Adipose tissue (tissue), 3 donors: ENCODE results near the gene NUP98. TPM values are rescaled to one million over a fixed set of nuclear protein-coding genes. Genes with fewer than 3 reads are reported as not detected.
"Not testable (repeated sequence)": the region's sequence is repeated elsewhere in the genome, so short reads cannot be mapped to it uniquely, and the experiment has no call there.

Source experiments
- H3K27ac ChIP-seq: one replicate; pipeline ENCODE4 v1.5.1; 2013; ENCODE audit warnings: low read depth, low read length
- WGBS, 3 donors: extraction: QIAGEN DNeasy Blood & Tissue Kit; methylation state at CpG; one replicate each; pipeline ENCODE4 v1.1.7; 2013; 5-methylcytosine and 5-hydroxymethylcytosine counted together
- polyA plus RNA-seq, 3 donors: library from polyadenylated mRNA; stranded (reverse); fragments of 200-250 nt; gene quantifications; one replicate each; pipeline ENCODE4 v1.2.3, GENCODE V29; 2013
- donor health status: healthy with polysubstance abuse.
- donor health status: Bipolar disorder and iron deficiency.
- donor health status: healthy.

The NUP98 gene
- polyA plus RNA-seq, 3 donors = 17.9 to 52.7 (median 19.6) TPM

DNA sequence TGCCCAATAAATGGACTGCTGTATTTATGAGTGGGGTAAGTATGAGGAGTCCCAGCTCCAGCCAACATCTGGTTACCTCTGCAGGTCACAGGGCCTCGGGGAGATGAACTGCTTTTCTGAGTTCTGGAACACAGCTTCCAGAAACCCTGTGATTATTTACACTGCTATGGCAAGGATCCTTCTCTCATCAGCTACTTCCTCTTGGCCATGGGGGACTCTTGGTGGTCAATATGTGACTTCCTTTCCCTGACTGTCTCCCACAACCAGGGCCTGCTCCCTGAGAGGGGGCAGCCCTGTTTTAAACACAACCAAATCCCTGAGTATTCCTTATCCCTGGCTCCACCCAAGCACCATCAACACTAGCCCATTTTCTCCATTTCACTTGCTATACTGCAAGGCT is 33.4 kb upstream of the NUP98 start:
- no peak overlapping the region for H3K27ac ChIP-seq
- WGBS, 3 donors = 52 to 85% (median 68%) methylated on average over 1 of the region's 1 CpG

DNA sequence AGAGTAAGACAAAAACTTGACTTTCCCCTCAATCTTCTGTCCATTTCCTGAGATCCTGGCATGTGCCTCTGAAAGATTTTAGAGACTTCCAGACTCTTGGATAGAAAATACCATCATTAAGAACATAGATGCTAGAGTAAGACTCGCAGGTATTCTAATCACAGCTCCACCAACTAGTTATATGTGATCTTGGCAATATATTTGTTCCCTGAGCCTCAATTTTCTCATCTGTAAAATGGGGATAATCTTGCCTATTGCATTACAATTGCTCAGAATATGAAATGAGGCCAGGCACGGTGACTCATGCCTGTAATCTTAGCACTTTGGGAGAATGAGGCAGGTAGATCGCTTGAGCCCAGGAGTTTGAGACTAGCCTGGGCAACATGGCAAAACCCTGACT is 32.7 kb upstream of the NUP98 start:
- H3K27ac ChIP-seq = no peak overlapping the region
- 95 to 100% (median 97%) methylated on average over 3 of the region's 3 CpGs for WGBS, 3 donors

DNA sequence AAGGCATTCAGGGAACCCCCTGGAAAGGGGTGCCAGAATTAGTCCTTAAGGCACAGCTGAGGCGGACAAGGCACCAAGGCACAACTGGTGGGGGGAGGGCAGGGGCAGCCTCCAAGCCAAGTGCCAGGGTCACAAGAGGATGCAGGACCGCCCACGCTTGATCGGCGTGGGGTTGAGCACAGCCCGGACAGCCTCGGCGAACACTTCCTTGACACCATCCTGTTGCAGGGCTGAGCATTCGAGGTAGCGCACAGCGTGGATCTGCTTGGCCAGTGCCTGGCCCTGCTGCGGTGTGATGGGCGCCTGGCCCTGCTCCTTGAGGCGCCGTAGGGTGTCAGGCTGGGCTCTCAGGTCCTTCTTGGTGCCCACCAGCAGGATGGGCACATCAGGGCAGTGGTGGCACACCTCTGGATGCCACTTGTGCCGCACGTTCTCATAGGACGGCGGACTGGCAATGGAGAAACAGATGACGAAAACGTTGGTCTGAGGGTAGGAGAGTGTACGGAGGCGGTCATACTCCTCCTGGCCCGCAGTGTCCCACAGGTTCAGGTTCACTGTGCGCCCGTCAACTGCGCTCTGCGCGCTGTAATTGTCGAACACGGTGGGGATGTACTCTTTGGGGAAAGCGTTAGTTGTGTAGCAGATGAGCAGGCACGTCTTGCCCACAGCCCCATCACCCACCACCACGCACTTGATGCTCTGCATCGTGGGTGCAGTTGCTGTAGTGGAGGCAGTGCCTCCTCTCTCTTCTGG is 30.3 kb upstream of the NUP98 start:
- no peak overlapping the region for H3K27ac ChIP-seq
- 88 to 91% (median 89%) methylated on average over 35 of the region's 35 CpGs for WGBS, 3 donors

DNA sequence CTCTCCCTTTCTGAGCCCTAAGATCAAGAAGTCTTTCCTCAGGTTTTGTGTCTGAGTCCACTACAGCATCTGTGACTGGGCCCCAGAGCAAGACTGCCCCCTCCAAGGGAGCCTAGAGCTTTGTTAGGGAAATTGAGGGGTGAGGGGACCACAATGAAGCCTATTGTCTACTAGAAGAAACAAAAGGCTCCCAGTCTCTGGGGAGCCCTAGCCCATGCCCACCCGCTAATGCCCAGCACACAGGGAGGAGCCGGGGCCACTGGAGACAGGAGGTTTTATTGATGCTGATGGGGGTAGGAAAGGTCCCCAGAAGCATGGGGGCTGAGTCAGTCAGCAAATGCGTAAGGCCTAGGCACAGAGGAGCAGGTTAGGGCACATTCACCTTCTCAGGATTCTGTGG is 29.4 kb upstream of the NUP98 start:
- H3K27ac ChIP-seq = no peak overlapping the region
- 88 to 97% (median 94%) methylated on average over 3 of the region's 3 CpGs for WGBS, 3 donors

DNA sequence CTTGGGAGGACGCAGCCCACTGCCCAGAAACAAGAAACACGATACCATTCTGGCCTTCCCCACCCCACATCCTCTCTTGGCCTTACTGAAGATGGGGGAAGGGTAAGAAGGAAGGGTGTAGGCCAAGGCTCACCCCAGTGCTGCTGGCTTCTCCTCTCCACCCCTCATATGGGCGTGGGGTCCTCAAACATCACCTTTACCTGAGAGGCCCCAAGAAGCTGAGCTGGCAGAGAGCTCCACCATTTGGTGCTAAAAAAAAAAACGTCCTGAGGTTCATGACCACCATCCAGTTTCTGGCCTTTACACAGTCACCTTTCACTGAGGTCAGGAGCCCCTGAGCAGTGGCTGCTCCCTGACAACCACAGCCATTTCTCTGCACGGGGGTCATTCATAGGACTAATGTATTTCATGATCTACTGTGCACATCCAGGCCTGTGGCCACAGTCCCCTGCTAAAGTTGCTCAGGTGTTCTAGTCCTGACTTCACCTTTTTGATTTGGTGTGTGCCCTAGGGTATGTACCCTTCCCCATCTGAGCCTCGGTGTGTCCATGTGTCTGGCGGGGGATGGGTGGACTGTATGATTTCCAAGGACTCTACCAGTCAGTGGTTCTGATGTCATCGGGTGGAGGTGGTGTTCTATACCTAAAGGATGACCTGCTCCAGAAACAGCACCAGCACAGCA is 28.3 kb upstream of the NUP98 start:
- WGBS, 3 donors = 84 to 88% (median 84%) methylated on average over 8 of the region's 8 CpGs
- H3K27ac ChIP-seq = no peak overlapping the region

DNA sequence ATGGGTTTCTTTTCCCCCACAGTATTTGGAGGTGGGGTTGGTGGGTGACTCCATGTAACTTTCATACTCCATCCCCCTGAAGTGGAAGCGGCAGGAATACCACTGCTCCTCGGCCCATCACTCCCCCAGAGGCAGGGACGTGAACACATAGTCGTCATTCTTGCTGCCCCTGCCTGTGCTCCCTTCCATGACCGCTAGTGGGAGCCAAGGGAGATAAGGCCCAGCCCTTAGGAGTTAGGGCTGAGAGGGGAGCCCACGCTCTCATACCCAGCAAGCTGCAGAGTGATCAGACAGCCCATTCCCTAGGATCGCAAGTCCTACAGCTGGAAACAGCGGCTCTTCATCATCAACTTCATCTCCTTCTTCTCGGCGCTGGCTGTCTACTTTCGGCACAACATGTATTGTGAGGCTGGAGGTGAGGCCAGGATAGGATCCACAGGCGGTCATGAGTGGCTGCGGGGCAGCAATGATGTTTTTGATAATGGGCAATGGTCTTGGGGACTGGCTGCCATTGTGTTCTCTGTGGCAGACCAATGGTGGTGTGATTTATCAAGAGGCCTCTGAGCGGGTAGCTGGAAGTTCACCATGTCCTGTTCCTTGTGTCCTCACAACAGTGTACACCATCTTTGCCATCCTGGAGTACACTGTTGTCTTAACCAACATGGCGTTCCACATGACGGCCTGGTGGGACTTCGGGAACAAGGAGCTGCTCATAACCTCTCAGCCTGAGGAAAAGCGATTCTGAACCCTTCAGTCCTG is 27.5 kb upstream of the NUP98 start:
- H3K27ac ChIP-seq = no peak overlapping the region
- 71 to 78% (median 75%) methylated on average over 18 of the region's 18 CpGs for WGBS, 3 donors

DNA sequence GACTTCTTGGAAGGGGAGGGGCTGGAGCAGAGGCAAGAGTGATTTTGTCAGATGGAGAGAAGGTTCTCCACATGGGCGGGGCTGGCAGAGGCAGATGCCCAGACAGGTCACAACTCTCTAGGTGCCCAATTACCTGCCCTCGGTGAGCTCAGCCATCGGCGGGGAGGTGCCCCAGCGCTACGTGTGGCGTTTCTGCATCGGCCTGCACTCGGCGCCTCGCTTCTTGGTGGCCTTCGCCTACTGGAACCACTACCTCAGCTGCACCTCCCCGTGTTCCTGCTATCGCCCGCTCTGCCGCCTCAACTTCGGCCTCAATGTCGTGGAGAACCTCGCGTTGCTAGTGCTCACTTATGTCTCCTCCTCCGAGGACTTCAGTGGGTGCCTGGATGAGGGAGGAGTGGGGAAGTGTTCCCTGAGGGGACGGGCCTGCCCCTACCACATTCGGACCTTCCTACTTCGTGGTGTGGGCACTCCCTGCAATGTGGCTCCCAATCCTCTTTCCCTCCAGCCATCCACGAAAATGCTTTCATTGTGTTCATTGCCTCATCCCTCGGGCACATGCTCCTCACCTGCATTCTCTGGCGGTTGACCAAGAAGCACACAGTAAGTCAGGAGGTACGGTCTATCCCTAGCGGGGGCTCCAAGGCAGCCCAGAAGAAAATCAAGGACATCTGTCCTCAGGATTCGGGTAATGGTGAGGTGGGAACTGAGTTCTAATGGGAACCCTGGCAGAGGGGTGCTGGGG is 26.6 kb upstream of the NUP98 start:
- WGBS, 3 donors = 94 to 95% (median 95%) methylated on average over 30 of the region's 30 CpGs
- no peak overlapping the region for H3K27ac ChIP-seq

DNA sequence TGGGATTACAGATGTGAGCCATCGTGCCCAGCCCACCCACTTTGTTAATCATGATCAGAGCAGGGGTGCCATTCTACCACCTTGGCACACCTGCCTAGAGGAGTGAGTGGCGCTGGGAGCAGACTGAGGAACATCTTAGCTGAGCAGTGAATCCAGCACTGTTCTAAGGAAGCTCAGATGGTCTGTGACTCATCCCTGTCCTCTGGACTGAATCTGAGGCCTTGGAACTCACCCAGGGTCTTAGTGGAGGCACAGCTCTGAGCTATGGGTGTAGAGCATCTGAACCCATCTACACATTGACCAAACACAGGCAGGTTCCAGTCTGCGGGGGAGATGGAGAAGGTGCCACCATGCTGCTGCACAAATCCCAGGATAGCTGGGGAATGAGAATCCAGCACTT is 25.9 kb upstream of the NUP98 start:
- WGBS, 3 donors = 85 to 97% (median 91%) methylated on average over 3 of the region's 3 CpGs
- no peak overlapping the region for H3K27ac ChIP-seq

DNA sequence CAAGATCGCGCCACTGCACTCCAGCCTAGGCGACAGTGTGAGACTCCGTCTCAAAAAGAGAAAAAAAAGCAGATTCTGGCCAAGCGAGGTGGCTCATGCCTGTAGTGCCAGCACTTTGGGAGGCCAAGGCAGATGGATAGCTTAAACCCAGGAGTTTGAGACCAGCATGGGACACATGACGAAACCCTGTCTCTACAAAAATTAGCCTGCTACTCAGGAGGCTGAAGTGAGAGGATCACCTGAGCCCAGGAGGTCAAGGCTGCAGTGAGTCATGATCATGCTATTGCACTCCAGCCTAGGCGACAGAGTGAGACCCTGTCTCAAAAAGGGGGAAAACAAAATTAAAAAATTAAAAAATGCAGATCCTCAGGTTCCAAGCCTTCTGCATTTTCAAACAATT is 25.0 kb upstream of the NUP98 start:
- no peak overlapping the region for H3K27ac ChIP-seq
- 95 to 98% (median 96%) methylated on average over 7 of the region's 7 CpGs for WGBS, 3 donors

DNA sequence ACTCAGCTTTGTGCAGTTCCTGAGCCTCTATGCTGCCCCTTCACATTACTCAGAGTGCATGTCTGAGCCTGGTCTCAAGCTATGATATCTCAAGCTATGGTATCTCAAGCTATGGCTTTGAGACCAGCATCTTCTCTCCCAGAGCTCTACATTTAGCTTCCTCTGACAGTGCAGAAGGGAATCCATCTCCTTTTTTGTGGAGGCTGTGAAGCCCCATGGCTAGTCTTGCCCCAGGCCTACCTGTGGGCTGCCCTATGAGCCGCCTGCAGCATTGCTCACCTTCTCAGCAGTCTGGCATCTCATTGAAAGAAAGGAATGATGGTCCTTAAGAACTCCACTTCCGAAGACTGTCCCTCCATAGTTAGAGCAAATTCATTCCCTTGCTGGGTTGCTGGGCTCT is 23.6 kb upstream of the NUP98 start:
- WGBS, 3 donors = 97 to 100% (median 98%) methylated on average over 2 of the region's 2 CpGs
- no peak overlapping the region for H3K27ac ChIP-seq

DNA sequence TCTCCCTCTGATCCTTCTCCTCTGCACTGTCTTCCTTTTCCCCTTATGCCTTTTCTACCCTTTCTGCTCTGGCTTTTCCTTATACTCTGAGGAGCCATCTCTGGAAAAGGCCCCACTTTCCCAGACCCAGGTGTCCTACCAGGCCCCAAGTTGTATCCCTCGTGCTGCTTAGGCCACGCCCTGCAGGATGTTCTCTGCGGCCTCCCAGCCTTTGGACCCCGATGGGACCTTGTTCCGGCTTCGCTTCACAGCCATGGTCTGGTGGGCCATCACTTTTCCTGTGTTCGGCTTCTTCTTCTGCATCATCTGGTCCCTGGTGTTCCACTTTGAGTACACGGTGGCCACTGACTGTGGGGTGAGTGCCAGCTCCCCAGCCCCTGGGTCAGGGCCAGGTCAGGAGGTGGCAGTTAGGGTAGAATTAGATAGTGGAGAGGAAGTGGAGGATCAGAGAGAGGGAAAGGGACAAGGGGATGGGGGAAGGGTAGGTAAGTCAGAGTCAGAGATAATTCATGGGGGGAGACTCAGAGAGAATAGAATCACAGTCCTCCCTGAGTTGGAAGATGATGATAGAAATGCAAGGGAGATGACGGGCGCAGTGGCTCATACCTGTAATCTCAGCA is 19.9 kb upstream of the NUP98 start:
- 83 to 93% (median 89%) methylated on average over 10 of the region's 10 CpGs for WGBS, 3 donors
- H3K27ac ChIP-seq = no peak overlapping the region

DNA sequence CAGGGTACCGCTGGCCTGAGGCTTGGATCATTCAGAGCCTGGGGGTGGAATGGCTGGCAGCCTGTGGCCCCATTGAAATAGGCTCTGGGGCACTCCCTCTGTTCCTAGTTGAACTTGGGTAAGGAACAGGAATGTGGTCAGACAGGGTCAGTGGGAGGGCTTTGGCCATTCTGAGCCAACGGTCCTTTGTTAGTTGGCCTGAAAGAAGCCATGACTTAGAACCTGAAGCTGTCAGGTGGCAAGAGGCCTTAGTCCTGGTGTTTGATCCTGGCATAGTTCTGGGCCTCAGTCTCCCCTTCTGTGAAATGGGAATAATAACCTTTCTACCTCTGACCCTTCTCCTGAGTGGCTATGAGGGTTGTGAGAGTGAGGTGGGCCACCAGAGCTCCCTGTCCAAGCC is 19.3 kb upstream of the NUP98 start:
- H3K27ac ChIP-seq = no peak overlapping the region
- WGBS, 3 donors = 81 to 91% (median 85%) methylated on average over 2 of the region's 2 CpGs

DNA sequence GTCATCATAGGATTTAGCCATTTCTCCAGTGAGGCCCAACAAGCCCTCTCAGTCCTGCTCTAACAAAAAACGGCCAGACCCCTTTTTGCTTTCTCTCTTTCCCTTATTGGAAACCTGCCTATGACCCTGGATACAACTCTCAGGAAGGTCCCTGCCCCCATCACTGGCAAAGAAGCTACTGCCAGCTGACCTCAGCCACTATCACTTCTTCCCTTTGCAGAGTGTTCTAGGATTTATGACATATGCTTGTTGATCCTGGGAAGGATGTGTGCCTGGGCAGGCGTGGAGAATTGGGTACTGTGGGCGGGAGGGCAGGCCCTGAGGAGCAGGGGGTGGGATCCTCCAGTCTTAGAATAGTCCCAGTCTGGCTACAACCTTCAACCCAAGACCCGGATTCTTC is 18.5 kb upstream of the NUP98 start:
- 89 to 94% (median 89%) methylated on average over 4 of the region's 4 CpGs for WGBS, 3 donors
- H3K27ac ChIP-seq = no peak overlapping the region

DNA sequence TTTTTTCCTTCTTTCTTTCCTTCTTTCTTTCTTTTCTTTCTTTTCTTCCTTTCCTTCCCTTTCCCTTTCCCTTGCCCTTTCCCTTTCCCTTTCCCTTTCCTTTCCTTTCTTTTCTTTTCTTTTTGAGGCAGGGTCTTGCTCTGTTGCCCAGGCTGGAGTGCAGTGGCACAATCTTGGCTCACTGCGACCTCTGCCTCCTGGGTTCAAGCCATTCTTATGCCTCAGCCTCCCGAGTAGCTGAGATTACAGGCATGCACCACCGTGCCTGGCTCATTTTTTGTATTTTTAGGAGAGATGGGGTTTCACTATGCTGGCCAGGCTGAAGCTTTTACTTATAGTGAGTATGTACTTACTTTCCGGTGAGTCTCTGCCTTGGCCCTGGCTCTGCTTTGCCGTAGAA is 17.5 kb upstream of the NUP98 start:
- WGBS, 3 donors = 91 to 98% (median 96%) methylated on average over 5 of the region's 5 CpGs

DNA sequence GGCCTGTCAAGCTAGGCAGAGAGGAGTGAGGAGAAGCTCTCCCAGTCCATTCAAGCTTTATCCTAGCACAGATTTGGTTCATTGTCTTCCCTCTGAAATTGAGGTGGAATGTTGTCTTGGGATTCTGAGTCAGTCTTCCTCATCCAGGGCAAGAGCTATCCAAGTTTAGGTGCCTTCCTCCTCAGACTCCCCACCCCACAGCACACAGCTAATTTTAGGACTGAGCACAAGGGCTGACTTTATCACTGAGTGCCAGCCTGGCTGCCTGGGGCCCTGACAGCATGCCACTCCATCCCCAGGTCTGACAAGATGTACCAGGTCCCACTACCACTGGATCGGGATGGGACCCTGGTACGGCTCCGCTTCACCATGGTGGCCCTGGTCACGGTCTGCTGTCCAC is 13.6 kb upstream of the NUP98 start:
- H3K27ac ChIP-seq = no peak overlapping the region
- 95 to 99% (median 95%) methylated on average over 4 of the region's 4 CpGs for WGBS, 3 donors

More for the DNA sequence above, 17.5 kb upstream of the NUP98 start:
- not testable (repeated sequence) for H3K27ac ChIP-seq

DNA sequence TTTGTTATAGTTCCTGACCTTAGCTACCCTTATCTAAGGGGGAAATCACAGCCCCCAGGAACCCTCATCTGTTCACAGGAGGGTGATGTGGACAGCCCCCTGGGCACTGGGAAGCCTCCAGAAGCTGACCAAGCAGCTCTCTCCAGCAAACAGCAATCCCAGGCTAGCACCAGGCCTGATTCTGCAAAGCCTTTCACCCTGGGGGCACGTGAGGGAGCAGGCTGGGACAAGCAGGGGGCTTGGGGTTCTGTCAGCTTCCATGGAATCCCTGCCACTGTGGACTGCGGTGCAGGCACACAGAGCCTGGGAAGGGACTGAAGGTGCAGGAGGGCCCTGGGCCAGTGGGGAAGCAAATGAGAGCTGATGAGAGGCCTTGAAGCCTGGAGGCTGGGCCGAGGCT is 13.1 kb upstream of the NUP98 start:
- no peak overlapping the region for H3K27ac ChIP-seq
- WGBS, 3 donors = 87 to 95% (median 91%) methylated on average over 3 of the region's 3 CpGs

DNA sequence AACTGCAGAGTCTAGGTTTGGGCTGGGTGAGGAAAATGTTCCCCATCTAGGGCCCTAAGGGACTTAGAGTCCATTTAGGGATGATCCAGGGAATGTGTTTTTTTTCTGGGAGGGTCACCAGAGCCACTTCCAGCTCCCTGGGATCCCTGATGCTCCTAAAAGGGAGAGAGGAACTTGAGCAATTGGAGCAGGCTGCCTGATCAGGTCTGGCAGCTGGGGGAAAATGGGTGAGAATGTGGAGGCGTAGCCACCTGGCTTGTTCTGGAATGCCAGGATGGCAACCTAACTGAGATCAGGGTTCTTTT is 12.2 kb upstream of the NUP98 start:
- WGBS, 3 donors = 94 to 100% (median 100%) methylated on average over 1 of the region's 1 CpG
- H3K27ac ChIP-seq = no peak overlapping the region

DNA sequence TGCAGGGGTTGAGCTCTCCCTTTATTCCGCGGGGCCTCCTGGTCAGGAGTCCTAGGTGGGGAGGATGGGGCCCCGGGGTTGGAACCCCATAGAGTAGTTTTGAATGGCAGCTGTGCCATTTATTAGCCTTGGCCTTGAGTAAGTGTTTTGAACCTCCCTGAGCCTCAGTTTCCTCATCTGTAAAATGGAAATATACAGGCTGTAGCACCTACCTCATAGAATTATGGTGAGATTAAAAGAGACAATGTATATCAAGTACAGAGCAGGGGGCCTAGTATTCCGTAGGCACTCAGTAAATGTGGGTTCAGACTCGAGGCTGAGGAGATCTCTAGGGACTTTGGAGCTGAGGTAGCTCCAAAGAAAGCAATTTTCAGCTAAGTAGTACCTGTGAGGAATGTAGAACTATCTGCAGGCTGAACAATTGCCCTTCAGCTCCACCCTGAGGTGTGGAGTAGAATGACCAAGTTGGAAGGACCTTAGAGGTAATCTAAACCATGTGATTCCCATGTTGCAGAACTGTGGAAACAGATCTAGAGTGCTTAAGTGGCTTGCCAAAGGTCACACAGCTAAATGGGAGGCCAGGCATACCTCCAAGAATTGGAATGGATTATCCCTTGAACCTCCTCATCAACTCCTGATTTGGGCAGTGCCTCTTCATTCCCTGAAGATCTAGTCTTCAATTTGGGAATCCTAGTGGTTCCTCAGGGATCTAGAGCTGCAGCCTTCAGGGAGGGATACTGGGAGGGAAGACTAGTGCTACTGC is 11.7 kb upstream of the NUP98 start:
- H3K27ac ChIP-seq = no peak overlapping the region

More for the DNA sequence above, 11.7 kb upstream of the NUP98 start:
- WGBS, 3 donors = 21 to 34% (median 28%) methylated on average over 5 of the region's 5 CpGs
